GM12878 (cell line): Measurements from ENCODE around the gene SMIM43. TPM values are rescaled to one million over a fixed set of nuclear protein-coding genes. Genes with fewer than 3 reads are reported as not detected.
"Not testable (repeated sequence)": the region's sequence is repeated elsewhere in the genome, so short reads cannot be mapped to it uniquely, and the experiment has no call there.

Source experiments
- ATAC-seq: fragments of 200-7000 bp; cut with Tn5 transposase; 3 replicates; pipeline ENCODE4 v1.9.1; 2020; ENCODE audit warnings: mild to moderate bottlenecking, moderate library complexity
- BruUV-seq: library from RNA; stranded (reverse); fragments of 400-500 nt; replicated peaks from 2 replicates; lab custom pipeline; 2021; lab: Mats Ljungman, UMichigan
- CTCF ChIA-PET: fragments of 300-600 bp; sonication (Branson Sonifier 250); formaldehyde crosslinking; extraction: SDS; loops from one replicate; lab custom pipeline; 2021; ENCODE audit warnings: inconsistent platforms; lab: Yijun Ruan, JAX
- POLR2A ChIA-PET: fragments of 350-600 bp; formaldehyde crosslinking; extraction: SDS; loops from one replicate; lab custom pipeline; 2021; ENCODE audit warnings: inconsistent platforms; lab: Charles Lee
- RAD21 ChIA-PET: fragments of 300-600 bp; sonication (Branson Sonifier 250); formaldehyde crosslinking; loops from one replicate; lab custom pipeline; 2023; ENCODE audit warnings: antibody characterized with exemption; ENCODE audit not compliant: unreplicated experiment; lab: Charles Lee
- SMC1A ChIA-PET: fragments of 300-600 bp; sonication (Branson Sonifier 250); formaldehyde crosslinking; loops from one replicate; lab custom pipeline; 2023; ENCODE audit not compliant: unreplicated experiment, uncharacterized antibody; lab: Charles Lee
- DNase-seq: peaks from one replicate; pipeline ENCODE4 v3.0.0-alpha.2; 2011; ENCODE audit warnings: low read depth, low spot score
- FAIRE-seq: peaks from 3 replicates; lab custom pipeline; 2011; peaks lifted over from hg19 to GRCh38; lab: Jason Lieb, UNC
- H2AFZ ChIP-seq: 2 replicates; pipeline ENCODE4 v1.6.0; 2011; ENCODE audit warnings: low read depth, low read length, control low read depth; ENCODE audit not compliant: control insufficient read depth
- H3K27ac ChIP-seq: 2 replicates; pipeline ENCODE4 v1.5.1; 2011; ENCODE audit warnings: control low read depth; ENCODE audit not compliant: control insufficient read depth, insufficient read depth
- H3K27me3 ChIP-seq, 2 experiments: replicated peaks in 1 of 2; 2 replicates each; pipeline versions ENCODE4 v1.6.0 to v1.6.1; 2011; ENCODE audit warnings: low read length in 1 of 2; ENCODE audit not compliant: control insufficient read depth in 2 of 2, insufficient read depth in 2 of 2
- H3K36me3 ChIP-seq, 2 experiments: 2 replicates each; pipeline ENCODE4 v1.5.1; 2011; ENCODE audit warnings: low read length in 1 of 2; ENCODE audit not compliant: control insufficient read depth in 2 of 2, insufficient read depth in 2 of 2
- H3K4me1 ChIP-seq: 2 replicates; pipeline ENCODE4 v1.6.1; 2011; ENCODE audit warnings: mild to moderate bottlenecking, low read length, moderate library complexity, mixed read lengths; ENCODE audit not compliant: control insufficient read depth, insufficient read depth
- H3K4me2 ChIP-seq: 2 replicates; pipeline ENCODE4 v1.6.0; 2011; ENCODE audit warnings: control low read depth; ENCODE audit not compliant: control insufficient read depth, insufficient read depth
- H3K4me3 ChIP-seq: fragments of 200-600 bp; sonication (generic); 2 replicates; pipeline ENCODE4 v1.5.1; 2016
- H3K79me2 ChIP-seq: 2 replicates; pipeline ENCODE4 v1.6.0; 2011; ENCODE audit warnings: low read length; ENCODE audit not compliant: control insufficient read depth, insufficient read depth
- H3K9ac ChIP-seq: 2 replicates; pipeline ENCODE4 v1.8.0; 2011; ENCODE audit warnings: low read length, control low read depth, mixed read lengths; ENCODE audit not compliant: control insufficient read depth, insufficient read depth
- H3K9me3 ChIP-seq: replicated peaks from 3 replicates; pipeline ENCODE4 v1.5.1; 2011; ENCODE audit warnings: mild to moderate bottlenecking, low read length; ENCODE audit not compliant: control insufficient read depth, insufficient read depth
- H4K20me1 ChIP-seq: 2 replicates; pipeline ENCODE4 v1.6.0; 2011; ENCODE audit not compliant: control insufficient read depth, insufficient read depth
- E4F1 ChIP-seq: fragments of 450-650 bp; IDR thresholded peaks from 2 replicates; pipeline ENCODE4 v1.6.1; 2018; ENCODE audit warnings: borderline replicate concordance, mild to moderate bottlenecking; ENCODE audit not compliant: partially characterized antibody
- LARP7 ChIP-seq: fragments of 450-650 bp; IDR thresholded peaks from 2 replicates; pipeline ENCODE4 v1.6.1; 2017; ENCODE audit warnings: mild to moderate bottlenecking
- ZNF592 ChIP-seq: fragments of 450-650 bp; IDR thresholded peaks from 2 replicates; pipeline ENCODE4 v1.6.1; 2017; ENCODE audit warnings: mild to moderate bottlenecking, moderate library complexity
- WGBS: methylation state at CpG from one replicate; pipeline ENCODE4 v1.1.6; 2016; ENCODE audit warnings: low lambda C conversion rate; ENCODE audit not compliant: insufficient replicate concordance, insufficient coverage; ENCODE audit errors: missing lambda C conversion rate; 5-methylcytosine and 5-hydroxymethylcytosine counted together
- in situ Hi-C: fragments of 300-500 bp; cut with MboI; formaldehyde crosslinking; loops from 9 replicates; pipeline ENCODE4 v1.14.3; 2018; ENCODE audit warnings: mixed read lengths
- intact Hi-C: fragments of 100-400 bp; cut with micrococcal nuclease; formaldehyde crosslinking; loops from one replicate; pipeline ENCODE4 v1.14.2; 2022; ENCODE audit not compliant: unreplicated experiment
- polyA plus RNA-seq, 11 experiments: library from polyadenylated mRNA; depleted of rRNA in 4 of 11; unstranded in 6 of 11; stranded (reverse) in 5 of 11; fragments of >200 nt; fragmentation: Nextera tagmentation in 4 of 11; fragmentation: Illumina TruSeq in 1 of 11; extraction: Ambion mirVana in 4 of 11; extraction: Trizol in 1 of 11; gene quantifications; 1 replicate in 1 of 11; 2 replicates in 10 of 11; pipeline versions ENCODE4 v1.2.1 to v1.2.3, GENCODE V29; 2011 to 2016; ENCODE audit warnings: inconsistent platforms in 2 of 11, missing spikeins in 2 of 11, low read depth in 1 of 11
- total RNA-seq, 4 experiments: library from RNA; depleted of rRNA in 3 of 4; stranded (reverse); fragments of >200 nt in 3 of 4; fragmentation: Illumina TruSeq in 1 of 4; extraction: Trizol in 1 of 4; gene quantifications; 2 replicates each; pipeline versions ENCODE4 v1.2.1 to v1.2.3, GENCODE V29; 2013 to 2021
- TF ChIP-seq, protein P1 (sequence below): fragments of 450-650 bp; IDR thresholded peaks from 2 replicates; pipeline ENCODE4 v1.6.1; 2017; ENCODE audit warnings: mild to moderate bottlenecking

The SMIM43 gene
- total and polyA plus RNA-seq, 10 of the 15 experiments (the other 5 are each of a cell fraction or from before 2014, with no cell fraction given): 0.12 TPM; not detected in 9

DNA sequence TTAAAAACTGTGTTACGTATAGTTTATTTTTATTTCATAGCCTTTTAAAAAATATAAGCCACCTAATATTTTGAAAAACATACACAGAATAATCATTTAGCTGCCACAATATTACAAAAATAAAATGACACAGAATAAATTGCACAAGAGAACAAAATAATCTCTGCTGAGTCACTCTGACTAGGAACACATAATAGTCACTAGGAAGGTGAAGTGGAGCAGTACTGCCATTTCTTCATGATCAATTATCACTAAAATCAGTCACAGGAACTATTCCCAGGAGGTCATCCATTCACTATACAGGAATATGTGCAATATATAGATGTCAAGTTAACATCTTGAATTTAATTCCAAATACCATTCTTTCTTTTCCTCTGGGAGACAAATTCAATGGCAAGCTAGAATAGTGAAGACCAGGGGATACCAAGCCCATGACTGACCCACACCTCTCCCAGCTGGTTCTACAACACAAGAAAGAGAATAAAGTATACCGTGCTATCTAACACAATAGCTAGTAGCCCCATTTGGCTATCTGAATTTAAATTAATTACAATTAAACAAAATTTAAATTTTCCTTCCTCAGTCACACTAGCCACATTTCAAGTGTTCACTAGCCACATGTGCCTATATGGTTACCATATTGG is 5.9 kb downstream of the SMIM43 start (continued):
- TF ChIP-seq, protein P1, sequence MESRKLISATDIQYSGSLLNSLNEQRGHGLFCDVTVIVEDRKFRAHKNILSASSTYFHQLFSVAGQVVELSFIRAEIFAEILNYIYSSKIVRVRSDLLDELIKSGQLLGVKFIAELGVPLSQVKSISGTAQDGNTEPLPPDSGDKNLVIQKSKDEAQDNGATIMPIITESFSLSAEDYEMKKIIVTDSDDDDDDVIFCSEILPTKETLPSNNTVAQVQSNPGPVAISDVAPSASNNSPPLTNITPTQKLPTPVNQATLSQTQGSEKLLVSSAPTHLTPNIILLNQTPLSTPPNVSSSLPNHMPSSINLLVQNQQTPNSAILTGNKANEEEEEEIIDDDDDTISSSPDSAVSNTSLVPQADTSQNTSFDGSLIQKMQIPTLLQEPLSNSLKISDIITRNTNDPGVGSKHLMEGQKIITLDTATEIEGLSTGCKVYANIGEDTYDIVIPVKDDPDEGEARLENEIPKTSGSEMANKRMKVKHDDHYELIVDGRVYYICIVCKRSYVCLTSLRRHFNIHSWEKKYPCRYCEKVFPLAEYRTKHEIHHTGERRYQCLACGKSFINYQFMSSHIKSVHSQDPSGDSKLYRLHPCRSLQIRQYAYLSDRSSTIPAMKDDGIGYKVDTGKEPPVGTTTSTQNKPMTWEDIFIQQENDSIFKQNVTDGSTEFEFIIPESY: no peak
- TF ChIP-seq LARP7: no peak
- no peak for TF ChIP-seq E4F1
- no peak for TF ChIP-seq ZNF592

- BruUV-seq, RAD21 ChIA-PET, ATAC-seq, H3K4me1 ChIP-seq, H3K9ac ChIP-seq, H3K27me3 ChIP-seq, H3K4me2 ChIP-seq, CTCF ChIA-PET, in situ Hi-C loops, intact Hi-C loops, H3K4me3 ChIP-seq, DNase-seq, H2AFZ ChIP-seq, H3K36me3 ChIP-seq, FAIRE-seq, H4K20me1 ChIP-seq, SMC1A ChIA-PET, H3K27ac ChIP-seq, H3K9me3 ChIP-seq, H3K79me2 ChIP-seq: not testable (repeated sequence)
- POLR2A ChIA-PET: interaction anchor here (0.6 kb wide), 1 partner anchor 14 kb away, joined by 3 read pairs; no protein-coding TSS in a partner anchor
- 0% methylated on average over 1 of the region's 1 CpG for whole genome bisulfite sequencing
Observed at GRCh38 chr4:121752142-121752541, 12.8 kb downstream of the SMIM43 start.
